Body of pancreas (tissue), 4 donors: ENCODE measurements around the gene SEC31A. TPM values are rescaled to one million over a fixed set of nuclear protein-coding genes. Genes with fewer than 3 reads are reported as not detected.

ENCODE experiments used
- ATAC-seq: fragments of 150-250 bp; one replicate; pipeline ENCODE4 v1.9.1; 2016
- DNase-seq, 4 donors: peaks; one replicate each; pipeline ENCODE4 v3.0.0-alpha.2; 2019
- H3K27ac ChIP-seq, 4 donors: fragments of 200-600 bp; sonication (generic); 1 replicate in 3 of 4; 2 replicates in 1 of 4; pipeline versions ENCODE4 v1.5.1 to v1.6.1; 2016 to 2019; ENCODE audit warnings: mild to moderate bottlenecking in 1 of 4, mixed read lengths in 1 of 4, moderate library complexity in 1 of 4
- H3K27me3 ChIP-seq, 2 donors: fragments of 200-600 bp; sonication (generic); one replicate each; pipeline ENCODE4 v1.6.0; 2016; ENCODE audit warnings: mild to moderate bottlenecking in 1 of 2
- H3K36me3 ChIP-seq, 2 donors: fragments of 200-600 bp; sonication (generic); replicated peaks in 1 of 2; 2 replicates each; pipeline ENCODE4 v1.5.1; 2016; ENCODE audit warnings: low read depth in 2 of 2; ENCODE audit not compliant: insufficient read depth in 1 of 2
- H3K4me1 ChIP-seq: fragments of 200-600 bp; sonication (generic); one replicate; pipeline ENCODE4 v1.6.0; 2016
- H3K4me3 ChIP-seq, 2 donors: fragments of 200-600 bp; sonication (generic); 1 replicate in 1 of 2; 2 replicates in 1 of 2; pipeline ENCODE4 v1.5.1; 2016 to 2019
- H3K9me3 ChIP-seq, 3 donors: fragments of 200-600 bp; sonication (generic); 1 replicate in 2 of 3; 2 replicates in 1 of 3; pipeline ENCODE4 v1.5.1; 2016
- CTCF ChIP-seq, 7 experiments: fragments of 450-650 bp in 4 of 7; fragments of 200-600 bp in 3 of 7; sonication (generic) in 3 of 7; IDR thresholded peaks; one replicate each; pipeline ENCODE4 v1.5.1; 2016 to 2019; ENCODE audit warnings: antibody characterized with exemption in 7 of 7
- POLR2A ChIP-seq, 3 donors: fragments of 450-650 bp; IDR thresholded peaks; one replicate each; pipeline ENCODE4 v1.6.1; 2016; ENCODE audit warnings: antibody characterized with exemption in 3 of 3, mild to moderate bottlenecking in 2 of 3
- WGBS, 2 donors: methylation state at CpG; one replicate each; pipeline ENCODE4 v1.1.5; 2017; 5-methylcytosine and 5-hydroxymethylcytosine counted together
- intact Hi-C: fragments of 100-400 bp; cut with DNase I; formaldehyde crosslinking; loops from one replicate; pipeline ENCODE4 v1.15.1; 2023
- total RNA-seq, 2 donors: library from RNA; depleted of rRNA; stranded (reverse); fragments of >200 nt; gene quantifications; one replicate each; pipeline ENCODE4 v1.1.0, GENCODE V29; 2016

SEC31A gene
- total RNA-seq, 2 donors from 2014 or later = 215 to 245 TPM

DNA sequence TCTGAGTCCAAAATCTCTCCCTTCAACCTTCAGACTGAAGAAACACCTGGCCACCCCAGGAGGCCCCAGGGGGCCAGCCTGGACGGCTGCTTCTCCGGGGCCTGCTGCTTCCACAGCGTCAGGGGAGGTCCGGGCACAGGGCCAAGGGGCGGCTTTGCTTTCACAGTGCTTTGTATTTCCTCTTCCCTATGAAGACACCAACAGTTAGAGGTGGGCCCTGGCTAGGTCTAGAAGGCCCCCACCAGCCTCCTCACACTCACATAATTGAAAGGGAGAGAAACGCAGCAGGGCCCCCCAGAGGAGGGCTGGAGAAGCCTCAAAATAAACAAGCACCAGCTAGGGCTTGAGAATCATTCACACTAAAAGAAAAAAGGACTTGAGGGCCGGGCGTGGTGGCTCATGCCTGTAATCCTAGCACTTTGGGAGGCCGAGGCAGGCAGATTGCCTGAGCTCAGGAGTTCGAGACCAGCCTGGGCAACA is 110.2 kb downstream of the SEC31A start:
- peak; percentile 85 to 92 (median 90) for DNase-seq
- intact Hi-C loops = no loop called here
- 31 to 42% methylated on average over 10 of the region's 10 CpGs for WGBS, 2 donors
- peak; percentile 83 for ATAC-seq
- peak overlapping the region; percentile 61 to 79 (median 66) for H3K27ac ChIP-seq
- no peaks in the 10 kb centered on the region for H3K27me3 ChIP-seq
- H3K4me3 ChIP-seq = no peak overlapping the region
- TF ChIP-seq POLR2A (IDR thresholded peaks at IDR 0.05) (peak in 1 of 3 donors; percentile 47), CTCF (IDR thresholded peaks at IDR 0.05) (peak in 4 of 7 experiments; percentile 1 to 16 (median 9))
- no peaks in the 10 kb centered on the region for H3K36me3 ChIP-seq
- H3K9me3 ChIP-seq = no peaks in the 10 kb centered on the region
- H3K4me1 ChIP-seq = peaks cover 36% of the 10 kb centered on the region

GRCh38 chr4:82780170-82780751 is 110.7 kb downstream of the SEC31A start:
- H3K27me3 ChIP-seq = no peaks in the 10 kb centered on the region
- peak overlapping the region; percentile 61 to 79 (median 66) for H3K27ac ChIP-seq
- ATAC-seq (no peak), DNase-seq (no peak)
- TF ChIP-seq POLR2A (IDR thresholded peaks at IDR 0.05) = no peak
- TF ChIP-seq CTCF (IDR thresholded peaks at IDR 0.05) = no peak
- peaks cover 33% of the 10 kb centered on the region for H3K4me1 ChIP-seq
- intact Hi-C loops = no loop called here
- no peak overlapping the region for H3K4me3 ChIP-seq
- WGBS, 2 donors = 0 to 7% methylated on average over 1 of the region's 1 CpG
- H3K36me3 ChIP-seq = no peaks in the 10 kb centered on the region
- no peaks in the 10 kb centered on the region for H3K9me3 ChIP-seq

GRCh38 chr4:82779032-82779431 is 111.9 kb downstream of the SEC31A start:
- H3K36me3 ChIP-seq = no peaks in the 10 kb centered on the region
- no peaks in the 10 kb centered on the region for H3K27me3 ChIP-seq
- H3K4me3 ChIP-seq = no peak overlapping the region
- intact Hi-C loops = no loop called here
- H3K27ac ChIP-seq = peak overlapping the region; percentile 61 to 79 (median 66)
- ATAC-seq (no peak), DNase-seq (no peak)
- no peaks in the 10 kb centered on the region for H3K9me3 ChIP-seq
- 79 to 80% methylated on average over 11 of the region's 11 CpGs for WGBS, 2 donors
- TF ChIP-seq CTCF (IDR thresholded peaks at IDR 0.05) = no peak
- peaks cover 37% of the 10 kb centered on the region for H3K4me1 ChIP-seq

DNA sequence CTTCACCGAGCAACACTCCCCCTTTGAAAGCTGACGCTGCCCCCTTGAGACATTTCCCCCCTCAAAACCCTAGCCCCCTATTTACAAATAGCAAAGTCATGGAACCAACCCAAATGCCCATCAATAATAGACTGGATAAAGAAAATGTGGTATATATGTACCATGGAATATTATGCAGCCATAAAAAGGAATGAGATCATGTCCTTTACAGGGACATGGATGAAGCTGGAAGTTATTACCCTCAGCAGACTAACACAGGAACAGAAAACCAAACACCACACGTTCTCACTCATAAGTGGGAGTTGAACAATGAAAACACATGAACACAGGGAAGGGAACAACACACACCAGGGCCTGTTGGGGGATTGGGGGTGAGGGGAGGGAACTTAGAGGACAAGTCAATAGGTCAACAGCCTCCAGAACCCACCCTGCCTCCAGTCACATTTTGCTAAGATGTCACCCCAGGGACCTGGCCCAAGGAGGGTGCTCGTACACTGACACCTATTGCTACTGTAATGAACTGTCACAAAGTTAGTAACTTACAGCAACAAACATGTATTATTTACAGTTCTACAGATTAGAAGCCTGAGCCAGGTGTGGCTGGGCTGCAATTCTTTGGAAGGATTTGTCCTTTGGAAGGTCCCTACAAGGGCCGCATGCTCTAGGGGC is 113.0 kb downstream of the SEC31A start:
- intact Hi-C loops = no loop called here
- ATAC-seq = no peak
- Histone ChIP-seq H3K36me3 (no peaks in the 10 kb centered on the region), H3K4me1 (peaks cover 37% of the 10 kb centered on the region), H3K9me3 (no peaks in the 10 kb centered on the region), H3K4me3 (no peak overlapping the region), H3K27me3 (no peaks in the 10 kb centered on the region), H3K27ac (peak overlapping the region in 3 of 4 donors; percentile 4 to 79 (median 61))
- TF ChIP-seq POLR2A (IDR thresholded peaks at IDR 0.05) (no peak), CTCF (IDR thresholded peaks at IDR 0.05) (no peak)
- WGBS, 2 donors = 87 to 93% methylated on average over 5 of the region's 5 CpGs
- DNase-seq = no peak
